ENCODE data around the gene ASXL2.

- no peak for TF ChIP-seq MAX (IDR thresholded peaks at IDR 0.05)
- no peak for TF ChIP-seq CEBPB (IDR thresholded peaks at IDR 0.05)
Observed at GRCh38 chr2:25722224-25722623, 156.1 kb downstream of the ASXL2 start.
